Transverse colon (tissue), 4 donors: Measurements from ENCODE around the gene LIX1.

Experiments used
- EP300 ChIP-seq: sonication (generic); formaldehyde crosslinking; IDR thresholded peaks from one replicate; pipeline ENCODE4 v1.6.1; 2017; ENCODE audit warnings: antibody characterized with exemption, low read depth
- POLR2AphosphoS5 ChIP-seq, 3 donors: sonication (generic); formaldehyde crosslinking; IDR thresholded peaks; one replicate each; pipeline ENCODE4 v1.6.1; 2016; ENCODE audit warnings: antibody characterized with exemption in 3 of 3
- TF ChIP-seq, protein P1 (sequence below), 5 experiments: fragments of 200-600 bp in 3 of 5; fragments of 450-650 bp in 2 of 5; sonication (generic) in 3 of 5; IDR thresholded peaks; 1 replicate in 2 of 5; 2 replicates in 3 of 5; pipeline ENCODE4 v1.5.1; 2016 to 2017; ENCODE audit warnings: antibody characterized with exemption in 5 of 5, inconsistent platforms in 3 of 5, mild to moderate bottlenecking in 2 of 5, moderate library complexity in 1 of 5

DNA sequence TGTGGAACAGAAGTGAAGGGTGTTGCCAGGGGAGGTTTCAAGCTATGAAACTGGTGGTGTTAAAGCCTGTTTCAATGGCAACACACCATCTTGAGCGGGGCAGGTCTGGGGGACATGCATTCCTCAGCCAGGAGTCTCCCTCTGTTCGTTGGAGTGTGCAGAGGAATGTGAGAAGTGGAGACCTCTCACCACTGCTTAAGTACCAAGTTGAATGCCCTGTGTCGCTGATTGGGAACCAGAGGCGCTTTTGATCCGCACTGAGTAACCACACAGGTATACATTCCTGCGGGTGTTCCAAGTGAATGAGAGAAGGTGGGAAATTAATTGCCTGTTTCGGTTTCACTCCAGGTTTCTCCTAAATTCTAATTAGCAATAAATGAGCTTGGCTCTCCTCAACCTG lies 99.4 kb downstream of the LIX1 start:
- TF ChIP-seq, protein P1, sequence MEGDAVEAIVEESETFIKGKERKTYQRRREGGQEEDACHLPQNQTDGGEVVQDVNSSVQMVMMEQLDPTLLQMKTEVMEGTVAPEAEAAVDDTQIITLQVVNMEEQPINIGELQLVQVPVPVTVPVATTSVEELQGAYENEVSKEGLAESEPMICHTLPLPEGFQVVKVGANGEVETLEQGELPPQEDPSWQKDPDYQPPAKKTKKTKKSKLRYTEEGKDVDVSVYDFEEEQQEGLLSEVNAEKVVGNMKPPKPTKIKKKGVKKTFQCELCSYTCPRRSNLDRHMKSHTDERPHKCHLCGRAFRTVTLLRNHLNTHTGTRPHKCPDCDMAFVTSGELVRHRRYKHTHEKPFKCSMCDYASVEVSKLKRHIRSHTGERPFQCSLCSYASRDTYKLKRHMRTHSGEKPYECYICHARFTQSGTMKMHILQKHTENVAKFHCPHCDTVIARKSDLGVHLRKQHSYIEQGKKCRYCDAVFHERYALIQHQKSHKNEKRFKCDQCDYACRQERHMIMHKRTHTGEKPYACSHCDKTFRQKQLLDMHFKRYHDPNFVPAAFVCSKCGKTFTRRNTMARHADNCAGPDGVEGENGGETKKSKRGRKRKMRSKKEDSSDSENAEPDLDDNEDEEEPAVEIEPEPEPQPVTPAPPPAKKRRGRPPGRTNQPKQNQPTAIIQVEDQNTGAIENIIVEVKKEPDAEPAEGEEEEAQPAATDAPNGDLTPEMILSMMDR (IDR thresholded peaks at IDR 0.05), result no peak
- TF ChIP-seq EP300, result no peak
- TF ChIP-seq POLR2AphosphoS5 (IDR thresholded peaks at IDR 0.05), result no peak
